HG02763 (cell line): ENCODE data around the gene PRKD3.

Source experiments
- ATAC-seq: cut with Tn5 transposase; IDR thresholded peaks from one replicate; pipeline ENCODE4 v1.9.1; 2021; ENCODE audit warnings: mild to moderate bottlenecking, moderate library complexity; ENCODE audit not compliant: unreplicated experiment

Gene PRKD3

DNA sequence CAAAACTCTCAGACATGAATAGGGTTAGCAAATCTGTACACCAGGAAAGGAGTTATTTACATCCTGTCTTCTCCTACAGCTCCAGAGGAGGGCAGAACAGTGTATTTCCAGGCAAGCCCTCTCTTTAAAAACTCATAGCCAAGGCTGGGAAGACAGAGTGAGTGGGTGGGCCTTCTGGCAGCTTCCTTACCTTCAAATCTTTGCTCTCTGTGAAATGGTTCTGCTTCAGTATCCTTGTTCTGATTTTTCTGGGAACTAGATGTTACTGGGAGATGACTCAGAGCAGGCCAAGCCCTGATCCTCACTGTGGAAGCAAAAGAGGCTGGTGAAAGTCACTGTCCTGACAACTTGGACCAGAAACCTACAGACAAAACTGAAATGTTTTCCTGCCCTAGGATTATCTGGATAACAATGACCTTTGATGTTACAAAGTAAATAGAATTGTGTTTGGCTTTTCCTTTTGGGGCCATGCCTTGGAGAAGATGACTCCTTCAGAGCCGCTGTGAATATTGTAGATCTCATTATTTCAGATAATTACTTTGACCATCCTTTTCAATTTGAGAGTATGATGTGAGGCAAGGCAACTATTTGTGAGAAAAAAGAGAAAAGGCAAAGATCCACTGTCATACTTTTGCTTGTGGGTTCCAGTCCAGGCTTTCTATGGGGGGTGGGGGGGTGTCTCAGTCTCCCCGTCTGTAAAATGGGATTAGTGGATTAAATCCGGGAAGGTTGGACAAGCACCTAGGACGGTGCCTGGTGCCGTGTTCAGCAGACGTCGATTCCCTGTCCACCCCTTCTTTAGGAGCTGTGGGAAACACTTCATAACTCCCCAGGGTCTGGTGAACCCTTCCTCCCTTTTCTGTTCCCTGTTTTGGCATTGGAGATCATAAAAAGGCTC lies 19.2 kb upstream of the PRKD3 start:
- no peak for ATAC-seq

DNA sequence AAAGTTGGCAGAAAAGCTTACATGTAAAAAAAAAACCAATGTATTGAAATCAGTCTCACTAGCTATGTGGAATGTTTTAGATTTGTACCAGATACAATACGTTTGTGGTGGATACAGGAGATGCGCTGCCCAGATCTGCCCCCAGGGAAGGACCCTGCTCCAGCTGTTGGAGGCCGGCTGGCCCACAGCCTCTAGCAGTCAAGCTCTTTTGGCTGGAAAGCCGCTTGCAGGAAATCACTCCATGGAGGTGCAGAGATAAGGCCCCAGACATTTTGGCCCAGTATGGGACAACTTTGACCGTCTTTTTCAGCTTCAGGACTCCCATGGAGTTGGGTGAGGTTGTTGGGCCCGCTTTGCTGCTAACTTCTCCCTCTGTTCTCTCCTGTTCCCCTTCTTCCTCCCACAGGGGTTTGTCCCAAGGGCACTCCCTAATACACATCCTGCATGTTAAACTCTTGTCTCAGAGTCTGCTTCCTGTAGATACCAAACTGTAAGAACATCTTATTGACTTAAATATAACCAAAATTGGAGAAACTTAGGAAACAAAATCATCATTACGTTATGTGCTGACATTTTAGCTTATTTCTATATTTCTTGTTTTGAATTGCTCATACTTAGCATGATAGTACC lies 18.1 kb upstream of the PRKD3 start:
- no peak for ATAC-seq

DNA sequence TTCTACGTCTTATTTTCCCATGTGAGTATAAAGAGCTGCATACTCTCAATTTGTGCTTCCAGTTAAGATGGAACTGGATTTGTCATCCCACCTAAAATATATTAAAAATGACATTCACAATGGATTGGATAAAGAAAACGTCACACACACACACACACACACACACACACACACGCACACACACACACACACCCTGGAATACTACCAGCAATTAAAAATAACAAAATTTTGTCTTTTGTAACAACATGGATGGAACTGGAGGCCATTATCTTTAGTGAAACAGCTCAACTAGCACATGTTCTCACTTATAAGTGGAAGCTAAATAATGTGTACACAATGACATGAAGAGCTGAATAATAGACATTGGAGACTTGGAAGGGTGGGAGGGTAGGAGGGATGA lies 16.0 kb upstream of the PRKD3 start:
- no peak for ATAC-seq

DNA sequence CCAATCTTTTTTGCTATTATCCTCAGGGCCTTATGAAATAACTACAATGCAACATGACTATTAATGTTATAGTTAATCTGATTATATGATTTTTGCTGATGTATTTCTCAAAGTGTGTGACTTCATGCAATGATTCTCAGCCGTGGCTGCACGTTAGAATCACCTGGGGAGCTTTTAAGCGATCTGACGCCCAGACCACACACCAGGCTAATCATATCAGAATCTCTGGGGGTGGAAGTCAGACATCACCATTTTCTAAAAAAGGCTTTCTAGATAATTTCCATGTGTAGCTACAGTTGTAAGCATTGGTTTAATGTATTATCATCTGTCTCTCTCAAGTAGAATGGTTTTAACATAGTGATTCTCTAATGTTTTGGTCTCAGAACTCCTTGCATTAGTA lies 14.3 kb upstream of the PRKD3 start:
- ATAC-seq = no peak

DNA sequence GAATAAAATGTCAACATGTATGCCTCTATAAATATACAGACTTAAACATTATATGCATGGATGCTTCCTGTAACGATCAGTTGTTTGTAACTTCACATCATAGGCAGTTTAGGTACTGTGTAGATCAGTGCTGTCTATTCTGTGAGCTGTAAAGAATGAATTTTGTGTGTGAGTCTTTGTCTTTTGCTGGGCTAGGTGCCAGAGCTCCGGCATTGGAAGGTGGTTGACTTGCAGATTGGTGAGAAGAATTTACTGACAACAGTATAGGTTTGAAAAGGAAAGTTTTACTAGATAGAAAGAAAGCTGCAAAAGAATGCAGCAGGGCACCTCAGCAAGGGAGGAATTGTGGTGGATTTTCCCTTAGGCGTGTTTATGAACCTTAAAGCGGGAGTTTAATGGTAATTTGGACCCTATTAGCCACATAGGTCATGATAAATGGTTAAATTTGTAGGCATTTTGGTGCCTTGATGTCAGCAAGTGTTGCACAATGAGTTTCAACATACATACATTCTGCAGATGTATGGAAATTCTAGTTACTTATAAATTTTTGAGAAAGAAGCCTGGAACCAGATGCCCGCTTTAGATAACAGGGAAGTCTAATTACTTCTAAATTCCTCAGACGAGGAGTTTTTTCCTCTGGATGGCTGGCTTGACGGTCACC lies 13.1 kb upstream of the PRKD3 start:
- no peak for ATAC-seq

DNA sequence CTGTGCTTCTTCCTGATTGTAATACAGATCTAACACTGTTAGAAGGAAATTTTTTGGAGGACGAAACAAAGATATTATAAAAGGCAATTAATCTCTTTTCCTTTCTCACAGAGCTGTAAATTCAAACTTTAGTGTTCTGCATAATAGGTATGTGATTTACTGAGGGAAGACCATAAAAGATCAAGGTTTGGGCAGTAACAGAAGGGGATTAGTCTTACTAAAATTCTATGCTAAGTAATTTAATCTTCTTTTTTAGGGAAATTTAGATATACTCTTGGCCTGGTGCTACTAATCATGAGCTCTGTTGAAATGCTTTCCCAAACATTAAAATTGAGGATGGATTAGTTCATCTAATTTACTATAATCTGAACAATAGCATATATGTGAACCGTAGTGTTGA lies 11.0 kb upstream of the PRKD3 start:
- no peak for ATAC-seq

DNA sequence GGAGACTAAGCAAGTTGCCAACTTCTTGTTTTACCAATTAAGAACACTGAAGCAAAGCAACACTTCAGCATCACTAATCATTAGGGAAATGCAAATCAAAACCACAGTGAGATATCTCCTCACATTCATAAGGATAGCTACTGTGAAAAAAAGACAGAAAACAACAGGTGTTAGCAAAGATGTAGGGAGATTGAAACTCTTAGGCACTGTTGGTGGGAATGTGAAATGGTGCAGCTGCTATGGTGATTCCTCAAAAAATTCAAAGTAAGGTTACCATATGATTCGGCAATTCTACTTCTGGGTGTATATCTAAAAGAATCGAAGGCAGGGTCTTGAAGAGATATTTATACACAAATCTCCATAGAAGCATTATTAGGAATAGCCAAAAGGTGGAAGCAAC lies 8.6 kb upstream of the PRKD3 start:
- no peak for ATAC-seq

DNA sequence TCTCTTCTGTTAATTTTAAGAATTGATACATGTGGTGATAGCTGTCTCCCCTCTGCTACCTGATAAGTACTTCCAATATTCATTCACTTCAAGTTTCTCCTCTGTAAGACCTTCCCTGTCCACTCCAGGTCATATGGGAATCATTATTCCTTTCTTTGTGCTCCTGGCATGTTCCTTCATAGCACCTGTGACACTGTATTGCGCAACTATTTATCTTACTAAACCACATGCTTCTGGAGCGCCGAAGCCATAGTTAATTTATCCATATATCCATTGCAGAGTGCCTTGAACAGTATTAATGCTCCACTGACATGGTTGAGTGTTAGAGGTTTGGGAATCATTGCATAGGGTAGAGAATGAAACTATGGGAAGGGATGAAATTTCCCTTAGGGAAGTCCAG lies 7.9 kb upstream of the PRKD3 start:
- ATAC-seq = no peak

DNA sequence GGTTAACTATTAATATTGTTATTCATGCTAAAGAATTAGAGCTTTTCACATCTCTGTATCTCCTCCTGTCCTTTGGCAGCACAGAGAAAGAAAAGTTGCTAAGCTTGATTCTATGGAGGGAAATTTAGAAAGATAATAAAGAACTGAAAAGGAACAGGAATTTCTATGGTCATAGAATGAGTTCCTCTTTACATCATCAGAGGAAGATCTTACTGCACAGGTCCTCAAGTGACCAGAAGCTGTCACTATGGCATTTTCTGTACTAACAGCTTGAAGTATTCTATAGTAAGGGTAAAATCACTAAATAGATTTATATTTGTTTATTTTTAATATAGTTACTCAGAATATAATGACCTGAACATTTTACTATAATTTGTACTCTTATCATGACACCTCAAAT lies 6.0 kb upstream of the PRKD3 start:
- ATAC-seq = no peak

DNA sequence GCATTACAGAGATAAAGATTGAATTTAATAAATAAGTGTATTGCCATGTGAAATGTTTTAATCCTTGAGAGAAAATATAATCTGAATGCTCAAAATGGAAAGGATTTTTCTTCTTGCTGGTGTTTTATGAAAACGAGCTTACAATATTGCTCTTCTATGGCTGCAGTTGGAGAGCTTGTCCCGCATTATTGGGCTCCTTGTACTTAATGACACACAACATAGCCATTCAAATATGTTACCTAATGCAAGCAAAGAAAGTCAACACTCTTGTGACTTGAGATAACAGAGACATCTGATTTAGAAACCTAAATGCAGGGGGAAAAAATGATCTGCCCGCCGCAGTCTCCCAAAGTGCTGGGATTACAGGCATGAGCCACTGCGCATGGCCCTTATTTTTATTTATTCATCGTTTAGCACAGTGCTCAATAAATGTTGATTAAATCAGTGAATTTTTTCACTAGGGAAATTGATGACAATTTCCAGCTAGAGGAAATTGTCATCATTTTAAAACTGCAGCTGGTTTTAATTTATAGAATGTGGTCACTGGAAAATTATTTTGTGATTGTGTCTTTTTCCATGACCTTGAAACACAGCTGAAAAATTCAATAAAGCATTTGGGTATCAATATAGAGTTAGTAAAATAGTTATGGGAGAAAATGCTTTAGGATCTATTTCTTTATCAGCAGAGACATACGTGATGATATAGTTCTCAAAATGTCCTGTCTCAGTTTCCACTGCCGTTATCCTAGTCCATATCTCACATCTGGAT lies 2.4 kb upstream of the PRKD3 start:
- no peak for ATAC-seq

DNA sequence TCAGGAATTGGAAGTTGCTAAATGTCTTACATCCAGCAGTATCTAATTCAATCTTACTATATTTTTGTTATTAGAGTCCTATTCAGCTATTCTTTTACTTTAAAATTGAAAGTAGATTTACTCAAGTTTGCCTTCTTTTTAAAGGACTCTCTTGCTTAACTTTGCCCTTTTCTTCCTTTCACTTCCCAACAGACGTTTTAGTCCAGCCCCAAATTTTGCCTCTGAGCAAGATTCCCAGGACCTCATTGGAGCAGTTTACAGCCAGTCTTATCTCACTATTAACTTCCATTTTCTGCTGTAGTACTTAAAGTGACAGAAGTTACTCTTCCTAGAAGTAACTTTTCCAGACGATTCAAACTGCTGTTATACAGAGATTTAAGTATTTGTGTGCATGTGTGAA lies 1.7 kb upstream of the PRKD3 start:
- no peak for ATAC-seq

DNA sequence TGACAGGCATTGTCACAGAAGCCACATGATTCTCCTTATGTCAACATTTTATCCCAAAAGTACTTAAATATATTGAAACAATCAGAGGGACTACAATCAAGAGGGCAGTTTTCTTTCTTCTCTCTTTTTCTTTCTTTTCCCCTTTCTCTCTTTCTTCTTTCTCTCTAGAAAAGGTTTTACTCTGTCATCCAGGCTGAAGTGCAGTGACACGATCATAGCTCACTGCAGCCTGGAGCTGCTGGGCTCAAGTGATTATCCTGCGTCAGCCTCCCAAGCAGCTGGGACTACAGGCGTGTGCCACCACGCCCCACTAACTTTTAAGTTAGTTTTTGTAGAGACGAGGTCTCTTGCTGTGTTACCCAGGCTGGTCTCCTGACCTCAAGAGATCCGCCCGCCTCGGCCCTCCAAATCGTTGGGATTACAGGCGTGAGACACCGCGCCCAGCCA lies 1.0 kb upstream of the PRKD3 start:
- no peak for ATAC-seq

DNA sequence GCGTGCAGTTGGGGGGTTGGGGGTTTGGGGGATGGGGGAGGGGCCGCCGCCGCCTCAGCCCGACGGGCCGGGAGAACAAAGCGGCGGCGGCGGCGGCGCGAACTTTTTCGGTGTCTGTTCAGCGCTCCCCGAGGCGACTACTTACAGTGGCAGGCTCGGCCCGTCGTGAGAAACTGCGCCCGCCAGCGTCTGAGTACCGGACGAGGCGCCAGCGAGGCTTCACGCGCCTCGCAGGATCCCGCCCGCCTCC lies 172 bp downstream of the PRKD3 start:
- no peak for ATAC-seq

DNA sequence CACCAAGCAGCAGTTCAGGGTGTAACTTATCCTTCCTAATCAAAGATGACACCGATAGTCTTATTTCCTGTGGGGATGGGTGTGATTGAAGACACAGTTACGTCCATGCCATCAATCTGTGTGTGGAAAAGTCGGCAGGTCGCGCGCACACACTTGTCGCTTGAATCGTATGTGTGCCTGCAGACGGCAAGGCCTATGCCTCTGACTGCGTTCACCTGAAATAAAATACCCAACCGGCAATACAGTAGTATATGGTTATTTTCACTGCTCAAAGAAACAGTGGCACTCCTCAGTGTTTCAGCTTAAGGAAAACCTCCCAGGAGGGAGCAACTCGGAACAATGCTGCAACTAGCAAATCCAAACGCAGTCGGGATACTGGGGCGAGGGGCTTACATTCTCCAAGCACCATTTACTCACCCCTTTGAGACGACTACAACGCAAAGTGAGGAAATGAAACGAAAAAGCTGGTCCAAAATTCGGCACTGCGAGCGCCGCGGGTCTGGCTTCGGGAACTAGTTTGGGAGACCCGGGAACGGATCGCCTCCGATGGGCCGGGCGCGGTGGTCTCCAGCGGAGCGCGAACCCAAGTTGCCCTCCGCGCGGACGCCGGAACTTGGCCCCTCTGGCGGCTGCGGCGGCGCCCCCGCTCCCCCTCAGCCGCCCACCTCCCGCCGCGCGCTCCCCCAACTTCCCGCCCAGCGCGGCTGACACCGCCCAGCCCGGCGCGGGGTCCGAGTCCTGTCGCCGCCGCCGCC lies 675 bp downstream of the PRKD3 start:
- ATAC-seq = peak; percentile 20

DNA sequence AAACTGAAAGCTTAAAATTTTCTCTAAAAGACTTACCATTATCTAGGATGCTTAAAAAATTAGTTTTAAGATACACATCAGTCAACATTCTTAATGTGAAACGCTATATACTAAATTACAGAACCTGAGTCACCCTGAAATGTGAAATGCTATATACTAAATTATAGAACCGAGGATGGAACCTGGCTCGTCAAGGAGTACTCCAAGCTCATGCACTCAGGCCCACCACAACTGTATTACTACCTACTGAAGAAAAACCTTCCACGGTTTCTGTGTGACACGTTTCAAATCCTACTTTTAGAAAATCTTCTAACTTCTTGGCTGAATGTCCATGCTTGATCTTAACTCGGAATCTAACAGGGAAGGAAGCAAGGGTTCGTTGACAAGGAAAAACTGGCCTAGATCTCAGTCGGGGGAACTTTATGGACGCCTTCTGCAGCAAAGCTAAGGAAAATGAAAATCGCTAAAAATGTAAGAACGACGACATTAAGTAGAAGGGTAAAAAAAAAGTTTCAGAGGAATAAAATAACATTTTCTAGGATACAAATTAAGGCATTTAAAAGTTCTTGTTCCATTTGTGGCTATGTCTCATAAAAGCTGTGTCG lies 1.4 kb downstream of the PRKD3 start:
- no peak for ATAC-seq

DNA sequence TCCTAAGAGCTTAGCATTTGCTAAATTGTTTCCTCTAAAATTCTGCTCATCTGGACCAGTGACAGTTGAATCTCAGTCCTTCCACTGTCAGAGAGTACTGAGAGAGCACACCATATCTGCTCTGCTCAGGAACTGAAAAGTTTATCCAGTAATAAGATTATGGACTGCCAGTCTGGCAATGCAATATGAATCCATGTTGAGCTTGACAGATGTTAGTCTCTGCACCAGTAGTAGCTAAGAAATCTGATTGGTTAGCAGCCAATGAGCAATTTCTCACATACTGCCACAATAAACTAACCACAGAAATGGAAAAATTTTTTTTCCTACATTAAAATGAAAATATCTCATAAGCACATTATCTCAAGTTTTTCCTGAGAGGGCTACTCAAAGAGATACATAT lies 2.3 kb downstream of the PRKD3 start:
- no peak for ATAC-seq

DNA sequence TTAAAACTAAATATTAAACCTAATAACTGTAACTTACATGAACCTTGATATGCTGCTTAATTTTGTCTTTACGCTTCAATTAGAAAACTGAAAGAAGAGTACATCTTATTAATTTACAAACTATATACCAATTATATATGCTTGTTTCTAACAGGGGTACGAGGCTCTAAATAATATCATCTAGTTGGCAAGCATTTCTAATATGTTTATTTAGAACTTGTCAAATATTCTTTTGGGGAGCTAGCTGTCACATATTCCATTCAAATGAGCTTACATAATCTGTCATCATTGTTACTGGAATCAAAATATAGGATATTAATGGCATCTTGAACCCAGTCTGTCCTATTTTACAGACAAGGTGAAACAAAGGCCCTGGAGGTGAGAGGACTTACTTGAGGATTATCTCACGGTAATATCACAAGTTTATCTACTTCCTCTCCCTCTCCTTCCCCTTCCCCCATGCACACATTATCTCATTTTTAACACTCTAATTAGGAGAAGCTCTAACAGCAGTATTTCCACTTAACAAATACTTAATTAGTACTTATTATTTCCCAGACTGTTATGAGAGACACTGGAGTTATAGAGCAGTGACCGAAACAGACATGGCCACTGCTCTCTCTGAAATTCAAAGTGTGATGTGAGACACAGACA lies 3.5 kb downstream of the PRKD3 start:
- no peak for ATAC-seq

DNA sequence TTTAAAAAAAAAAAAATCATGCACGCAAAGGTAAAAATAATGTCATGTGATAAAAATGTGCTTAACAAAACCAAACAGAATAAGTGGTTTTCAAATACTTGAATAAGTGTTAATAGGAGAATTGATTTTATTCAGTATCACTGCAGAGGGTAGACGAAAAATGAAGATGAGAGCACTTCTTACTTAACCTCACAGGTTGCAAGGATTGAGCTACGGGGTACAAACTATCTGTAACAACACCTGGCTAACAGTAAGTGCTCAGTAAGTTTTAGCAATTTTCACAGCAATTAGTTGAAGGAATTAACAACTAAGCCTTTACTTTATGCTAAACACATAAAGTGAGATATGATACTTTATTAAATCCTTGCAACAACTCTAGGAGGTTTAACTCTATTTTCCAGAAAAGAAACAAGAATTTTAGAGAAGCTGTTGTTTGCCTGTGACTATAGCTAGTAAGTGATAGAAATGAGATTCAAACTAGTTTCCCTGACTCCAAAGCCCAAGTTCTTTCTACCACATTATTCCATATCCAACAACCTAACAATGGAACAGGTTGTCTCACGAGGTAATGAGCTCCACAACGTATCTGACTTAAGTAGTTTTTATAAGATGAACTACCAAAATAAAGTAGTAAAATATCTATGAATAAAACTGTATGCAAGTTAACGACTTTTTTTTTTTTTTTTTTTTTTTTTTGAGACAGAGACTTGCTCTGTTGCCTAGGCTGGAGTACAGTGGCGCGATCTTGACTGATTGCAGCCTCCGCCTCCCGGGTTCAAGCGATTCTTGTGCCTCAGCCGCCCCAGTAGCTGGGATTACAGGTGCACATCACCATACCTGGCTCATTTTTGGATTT lies 4.7 kb downstream of the PRKD3 start:
- ATAC-seq = no peak

DNA sequence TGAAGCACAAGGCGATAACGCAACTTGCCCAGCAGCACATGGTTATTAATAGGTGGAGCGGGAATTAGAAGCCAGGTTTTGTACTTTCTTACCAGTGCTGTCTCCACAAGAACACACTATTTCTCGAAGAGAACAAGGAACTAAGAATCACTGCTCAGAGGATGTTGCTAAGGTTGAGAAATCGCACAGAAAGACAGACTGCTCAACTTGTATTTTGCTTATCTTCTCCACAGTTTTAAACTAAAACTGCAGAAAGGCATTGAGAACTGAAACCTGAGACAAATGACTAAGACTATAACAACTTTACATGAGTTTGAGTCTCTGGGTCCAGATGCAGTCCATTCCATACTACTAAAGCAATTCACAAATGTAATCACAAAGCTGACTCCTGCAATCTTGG lies 6.2 kb downstream of the PRKD3 start:
- peak; percentile 64 for ATAC-seq
